Right lobe of liver (tissue), 4 donors: ENCODE data around the gene RXFP2.

Source experiments
- POLR2A ChIP-seq: fragments of 450-650 bp; IDR thresholded peaks from one replicate; pipeline ENCODE4 v1.6.1; 2017; ENCODE audit warnings: antibody characterized with exemption, mild to moderate bottlenecking
- TF ChIP-seq, protein P1 (sequence below), 4 donors: fragments of 200-600 bp in 3 of 4; fragments of 450-650 bp in 1 of 4; IDR thresholded peaks; one replicate each; pipeline versions ENCODE4 v1.5.1 to v1.8.0; 2016 to 2022; ENCODE audit warnings: antibody characterized with exemption in 4 of 4, mild to moderate bottlenecking in 2 of 4
- donor health status: DM: no; HTN: no; CAD: no.
- donor health status: DM: no; HTN: no; CAD: no.
- donor health status: DM: no; HTN: yes; CAD: no.

DNA sequence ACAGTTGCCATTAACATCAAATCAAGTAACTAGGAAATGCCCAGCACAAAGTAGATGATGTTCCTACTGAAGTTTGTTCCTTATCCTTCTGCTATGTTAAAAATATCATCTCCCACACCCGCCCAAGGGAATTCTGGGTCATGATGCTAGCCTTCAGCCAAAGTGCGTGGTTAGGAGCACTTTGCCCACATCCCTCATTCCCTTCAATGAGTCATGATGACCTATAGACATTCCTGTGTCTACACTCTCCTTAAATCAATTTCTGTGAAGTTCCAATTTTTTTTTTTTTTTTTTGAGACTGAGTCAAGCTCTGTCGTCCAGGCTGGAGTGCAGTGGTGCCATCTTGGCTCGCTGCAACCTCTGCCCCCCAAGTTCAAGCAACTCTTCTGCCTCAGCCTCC, 17.0 kb downstream of the RXFP2 start:
- TF ChIP-seq POLR2A = no peak
- TF ChIP-seq, protein P1, sequence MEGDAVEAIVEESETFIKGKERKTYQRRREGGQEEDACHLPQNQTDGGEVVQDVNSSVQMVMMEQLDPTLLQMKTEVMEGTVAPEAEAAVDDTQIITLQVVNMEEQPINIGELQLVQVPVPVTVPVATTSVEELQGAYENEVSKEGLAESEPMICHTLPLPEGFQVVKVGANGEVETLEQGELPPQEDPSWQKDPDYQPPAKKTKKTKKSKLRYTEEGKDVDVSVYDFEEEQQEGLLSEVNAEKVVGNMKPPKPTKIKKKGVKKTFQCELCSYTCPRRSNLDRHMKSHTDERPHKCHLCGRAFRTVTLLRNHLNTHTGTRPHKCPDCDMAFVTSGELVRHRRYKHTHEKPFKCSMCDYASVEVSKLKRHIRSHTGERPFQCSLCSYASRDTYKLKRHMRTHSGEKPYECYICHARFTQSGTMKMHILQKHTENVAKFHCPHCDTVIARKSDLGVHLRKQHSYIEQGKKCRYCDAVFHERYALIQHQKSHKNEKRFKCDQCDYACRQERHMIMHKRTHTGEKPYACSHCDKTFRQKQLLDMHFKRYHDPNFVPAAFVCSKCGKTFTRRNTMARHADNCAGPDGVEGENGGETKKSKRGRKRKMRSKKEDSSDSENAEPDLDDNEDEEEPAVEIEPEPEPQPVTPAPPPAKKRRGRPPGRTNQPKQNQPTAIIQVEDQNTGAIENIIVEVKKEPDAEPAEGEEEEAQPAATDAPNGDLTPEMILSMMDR (IDR thresholded peaks at IDR 0.05) = no peak
